Activated naive CD4-positive, alpha-beta T cell (primary cell): Measurements from ENCODE around the gene TMIGD3.

Source experiments
- DNase-seq, 4 experiments: peaks; one replicate each; lab custom pipeline; 2025; lab: John Stamatoyannopoulos, UW

TMIGD3 gene

DNA sequence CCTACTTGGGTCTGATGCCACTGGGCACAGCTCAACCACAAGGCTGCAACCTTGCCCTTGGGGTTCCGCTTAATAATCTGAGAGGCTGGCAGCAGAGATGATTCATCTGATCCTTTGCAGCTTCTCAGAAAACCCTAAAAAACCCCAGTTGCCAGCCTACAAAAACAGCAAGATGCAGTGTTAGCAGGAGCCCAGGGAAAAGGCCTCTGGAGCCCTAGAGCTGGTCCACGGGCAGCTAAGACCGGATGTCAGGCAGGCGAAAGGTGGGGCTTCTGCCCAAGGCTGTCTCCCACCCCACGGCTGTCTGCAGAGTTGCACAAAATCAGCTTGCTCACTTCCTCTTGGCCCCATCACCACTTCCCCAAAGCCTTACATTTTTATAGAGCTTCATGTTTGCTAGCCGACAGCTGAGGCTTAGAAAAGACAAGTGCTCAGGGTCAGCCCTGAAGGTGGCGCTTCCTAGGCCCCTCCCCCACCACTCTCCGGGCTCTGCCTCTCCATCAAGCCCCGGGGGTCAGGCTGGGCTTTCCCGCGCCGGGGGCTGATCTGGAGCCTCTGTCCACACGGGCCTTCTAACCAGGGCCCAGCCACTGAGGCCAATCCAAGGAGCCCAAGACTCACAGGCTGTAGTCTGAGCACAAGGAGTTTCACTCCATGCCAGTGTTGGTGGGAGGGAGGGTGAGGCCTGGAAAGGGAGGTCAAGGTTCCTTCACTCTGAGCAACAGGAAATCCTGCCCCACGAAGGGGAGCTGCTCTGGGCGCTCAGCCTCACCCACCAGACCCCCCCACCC is 4.2 kb upstream of the TMIGD3 start:
- peak in 2 of 4 experiments; percentile 28 to 43 for DNase-seq

DNA sequence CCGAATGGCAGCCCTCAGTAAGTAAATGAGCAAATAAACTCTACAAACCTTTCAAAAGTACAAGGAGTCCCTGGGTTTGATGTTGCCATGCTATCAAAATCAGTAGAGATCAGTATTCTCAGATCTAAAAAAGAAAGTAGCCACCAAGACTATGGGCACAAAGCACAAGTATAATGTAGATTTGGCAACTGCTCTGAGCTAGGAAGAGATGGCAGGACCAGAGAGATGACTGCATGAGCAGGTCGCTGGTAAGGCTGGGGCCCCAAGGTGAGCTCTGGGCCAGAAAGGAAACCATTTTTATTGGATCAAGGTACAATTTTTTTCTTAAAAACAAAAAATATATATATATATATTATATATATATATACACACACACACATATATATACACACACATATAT is 3.1 kb upstream of the TMIGD3 start:
- DNase-seq = no peak

DNA sequence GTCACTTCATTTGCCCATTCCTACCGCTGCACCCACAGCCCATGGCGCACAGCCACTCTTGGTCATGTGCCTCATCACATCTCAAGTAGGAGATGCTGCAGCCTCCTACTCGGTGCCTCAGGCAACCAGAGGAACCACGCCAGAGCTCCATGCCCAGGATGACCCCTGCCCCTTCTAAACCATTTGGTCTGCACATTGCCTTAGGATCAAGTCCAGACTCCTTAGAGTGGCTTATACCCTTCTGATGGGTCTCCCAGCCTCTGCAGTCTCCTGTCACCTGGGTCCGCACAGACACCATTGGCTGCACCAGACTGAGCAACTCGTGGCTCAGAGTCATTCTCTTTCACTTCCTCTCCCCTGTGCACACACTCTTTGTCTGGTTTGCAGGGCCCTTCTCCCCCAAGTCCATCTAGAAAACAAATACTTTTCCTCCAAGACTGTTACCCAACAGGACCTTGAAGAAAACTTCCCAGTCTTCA is 2.2 kb upstream of the TMIGD3 start:
- no peak for DNase-seq

DNA sequence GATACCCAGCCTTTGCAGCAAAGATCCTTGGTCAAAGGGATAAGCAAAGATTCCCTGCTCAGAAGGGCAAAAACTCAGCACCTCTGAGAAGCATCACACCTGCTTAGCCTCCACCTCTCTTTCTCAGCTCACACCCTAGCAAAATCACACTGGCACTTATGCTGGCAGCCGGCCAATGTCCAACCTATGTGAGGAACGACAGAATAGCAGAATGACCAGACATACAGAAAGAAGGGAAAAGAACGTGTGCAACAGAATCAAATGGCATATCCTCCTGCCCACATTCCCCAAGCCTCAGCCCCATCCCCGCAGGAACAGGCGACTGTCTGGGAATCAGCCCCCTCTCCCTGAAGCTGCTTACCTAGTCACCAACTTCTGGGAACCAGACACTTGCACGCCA is 664 bp upstream of the TMIGD3 start:
- no peak for DNase-seq

DNA sequence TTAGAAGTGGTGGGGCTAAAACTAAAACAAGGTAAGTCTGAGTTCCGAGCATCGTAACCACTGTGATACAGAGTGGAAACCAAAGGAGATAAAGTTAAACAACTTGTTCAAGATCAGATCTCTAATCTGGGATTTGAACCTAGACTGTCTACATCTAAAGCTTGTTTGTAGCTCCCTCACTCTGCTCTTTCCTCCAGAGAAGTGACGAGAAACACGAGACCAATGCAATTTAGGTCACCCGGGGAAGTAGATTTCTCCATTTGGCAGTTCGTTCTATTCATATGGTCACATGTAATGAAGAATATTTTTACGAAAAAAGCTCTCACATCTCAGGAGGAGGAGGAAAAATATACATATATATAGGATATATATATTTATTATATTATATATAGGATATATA is 1.8 kb downstream of the TMIGD3 start:
- no peak for DNase-seq

DNA sequence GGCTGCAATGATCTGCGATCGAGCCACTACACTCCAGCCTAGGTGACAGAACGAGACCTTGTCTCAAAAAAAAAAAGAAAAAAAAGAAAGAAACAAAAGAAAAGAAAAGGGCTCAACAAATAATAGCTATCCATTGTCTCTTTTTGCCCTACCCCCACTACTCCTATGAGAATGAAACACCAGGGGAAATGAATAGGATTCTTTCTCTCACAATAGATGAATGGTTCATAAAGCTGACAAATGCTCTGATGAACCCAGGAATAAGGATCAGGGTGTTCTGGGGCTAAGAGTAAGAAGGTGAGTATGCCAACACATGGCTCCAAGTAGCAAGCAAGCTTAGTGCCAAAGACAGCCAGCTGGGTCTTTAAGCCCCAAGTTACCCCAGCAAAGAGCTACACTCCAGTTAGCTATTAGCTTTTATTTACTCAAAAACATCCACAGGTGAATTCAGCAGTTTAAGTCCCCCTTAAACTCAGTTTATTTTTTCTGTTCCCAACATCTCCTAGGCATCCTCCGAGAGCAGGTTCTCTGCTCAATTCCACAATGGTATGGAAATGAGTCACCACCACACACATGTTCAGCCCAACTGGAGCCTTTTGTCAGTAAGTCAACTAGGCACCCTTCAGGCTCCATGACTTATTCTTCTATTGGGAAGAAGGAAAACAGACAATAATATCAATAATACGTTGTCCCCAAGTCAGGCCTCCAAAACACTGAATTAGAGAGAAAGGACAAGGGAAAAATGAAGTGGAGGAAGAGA is 4.2 kb downstream of the TMIGD3 start:
- DNase-seq = no peak

DNA sequence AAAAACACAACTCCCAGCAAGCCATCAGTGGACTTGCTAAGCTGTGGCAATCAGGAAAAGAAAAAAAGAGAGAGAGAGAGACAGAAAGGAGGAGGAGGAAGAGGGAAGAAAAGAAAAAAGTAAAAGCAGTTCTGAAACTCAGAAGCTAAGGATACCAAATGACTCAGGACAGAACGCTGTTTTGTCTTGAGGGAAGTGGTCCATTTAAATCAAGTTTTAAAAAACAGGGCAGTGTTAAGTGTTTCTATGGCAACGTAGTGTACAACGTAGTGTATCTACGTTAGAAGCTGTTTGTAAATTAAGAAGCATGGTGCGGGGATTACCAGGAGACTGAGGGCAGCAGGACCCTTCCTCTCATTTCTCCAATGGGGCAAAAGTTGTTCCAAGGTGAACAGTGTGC is 5.8 kb downstream of the TMIGD3 start:
- no peak for DNase-seq

DNA sequence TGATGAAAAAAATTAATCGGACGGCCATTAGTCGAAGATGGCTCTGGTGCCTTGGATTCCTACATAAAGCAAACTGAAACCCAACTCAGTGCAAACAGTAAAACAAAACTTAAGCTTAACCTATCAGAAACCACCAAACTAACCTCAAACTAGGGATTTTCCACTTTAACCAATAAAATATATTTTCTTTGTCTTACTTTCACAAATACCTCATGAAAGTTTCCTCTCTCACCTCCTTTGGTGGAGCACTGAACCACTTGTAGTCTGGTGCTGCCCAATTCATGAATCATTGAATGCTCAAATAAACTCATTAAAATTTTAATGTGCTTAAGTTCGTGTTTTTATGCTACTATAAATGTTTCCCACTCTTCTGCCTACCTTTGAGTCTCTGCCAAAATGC is 7.0 kb downstream of the TMIGD3 start:
- DNase-seq = no peak

DNA sequence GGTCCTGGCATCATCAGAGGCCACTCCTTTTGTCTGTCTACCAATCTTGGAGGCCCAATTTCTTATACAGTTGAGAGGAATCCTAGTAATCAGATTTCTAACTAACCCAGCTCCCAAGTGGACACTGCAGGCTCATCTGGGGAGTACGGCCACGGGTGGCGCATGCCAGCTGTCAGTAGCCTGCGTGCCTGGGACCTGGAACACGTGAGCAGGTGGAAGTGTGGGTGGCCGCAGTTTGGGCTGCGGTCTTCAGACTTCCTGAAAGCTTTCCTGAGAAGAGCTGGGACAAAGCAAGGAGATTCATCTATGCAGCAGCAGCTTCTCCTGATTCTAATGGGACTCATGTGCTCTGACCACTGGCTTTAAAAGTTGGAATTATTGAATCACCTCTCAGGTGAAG is 12.4 kb downstream of the TMIGD3 start:
- no peak for DNase-seq

DNA sequence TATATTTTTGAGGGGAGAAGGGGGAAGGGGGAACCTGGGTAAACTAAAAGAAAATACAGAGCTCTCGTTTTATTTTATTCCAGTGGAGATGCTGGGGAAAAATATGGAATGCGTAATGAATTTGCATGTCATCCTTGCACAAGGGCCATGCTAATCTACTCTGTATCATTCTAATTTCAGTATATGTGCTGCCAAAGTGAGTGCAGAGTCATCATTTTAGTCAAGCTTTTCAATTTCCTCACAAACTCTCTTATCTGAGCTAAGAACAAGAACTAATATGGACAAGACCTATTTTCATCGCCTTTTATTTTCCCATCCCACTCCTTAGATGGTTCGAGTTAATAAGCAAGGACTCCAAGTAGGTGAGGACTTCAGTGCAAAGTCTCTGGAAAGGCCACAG is 13.2 kb downstream of the TMIGD3 start:
- DNase-seq = no peak

DNA sequence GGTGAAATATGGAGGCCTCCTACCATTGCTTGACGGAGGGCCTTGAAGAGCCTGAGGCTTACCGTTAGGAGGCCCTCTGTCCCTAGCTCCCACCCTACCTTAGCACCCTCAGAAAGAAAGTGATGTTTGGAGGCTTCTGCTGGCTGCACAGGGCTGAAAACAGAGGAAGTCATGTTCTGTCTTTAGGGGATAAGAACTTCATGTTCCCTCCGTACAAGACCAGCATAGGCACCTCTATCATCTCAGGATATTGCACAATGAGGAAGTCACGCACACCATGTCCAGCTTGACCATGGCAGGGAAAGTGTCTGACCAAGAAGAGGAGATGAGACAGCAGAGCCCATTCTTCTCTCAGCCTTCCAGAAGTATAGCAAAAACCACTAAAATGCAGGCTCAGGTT is 13.8 kb downstream of the TMIGD3 start:
- no peak for DNase-seq

DNA sequence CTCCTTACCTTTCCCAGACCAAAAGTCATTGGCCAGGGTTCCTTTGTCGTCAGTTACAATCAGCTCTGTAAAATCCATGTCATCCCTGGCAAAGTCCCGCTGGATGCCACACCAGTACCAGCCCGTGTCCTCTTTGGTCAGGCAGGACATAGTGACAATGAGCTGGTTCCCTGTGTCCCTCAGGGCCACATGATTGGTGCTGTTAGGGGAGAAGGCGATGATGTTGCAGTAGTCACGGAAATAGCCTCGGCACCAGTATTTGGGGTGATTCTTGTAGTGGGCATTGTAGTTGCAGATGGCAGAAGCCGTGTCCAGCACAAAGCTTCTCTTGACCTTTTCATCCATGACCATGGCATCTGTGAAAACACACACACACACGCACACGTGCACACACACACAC is 14.8 kb downstream of the TMIGD3 start:
- no peak for DNase-seq

DNA sequence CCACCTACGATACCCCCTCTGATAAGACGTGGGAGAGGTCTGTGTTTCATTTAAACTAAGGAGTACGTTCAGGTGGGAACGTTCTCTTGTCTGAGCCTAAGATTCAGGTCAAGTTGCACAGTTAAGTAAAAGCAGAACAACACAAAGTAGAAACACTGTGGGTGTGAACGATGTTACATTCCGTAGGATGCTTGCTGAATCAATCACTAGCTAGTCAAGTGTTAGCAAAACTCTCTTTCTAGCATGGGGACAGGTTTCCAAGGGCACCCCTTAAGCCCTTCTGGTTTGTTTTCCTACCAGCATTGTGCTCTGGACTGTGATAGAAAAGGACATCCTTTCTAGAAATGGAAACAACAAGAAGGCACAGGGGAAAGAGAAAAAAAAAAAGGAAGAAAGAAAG is 16.3 kb downstream of the TMIGD3 start:
- no peak for DNase-seq

DNA sequence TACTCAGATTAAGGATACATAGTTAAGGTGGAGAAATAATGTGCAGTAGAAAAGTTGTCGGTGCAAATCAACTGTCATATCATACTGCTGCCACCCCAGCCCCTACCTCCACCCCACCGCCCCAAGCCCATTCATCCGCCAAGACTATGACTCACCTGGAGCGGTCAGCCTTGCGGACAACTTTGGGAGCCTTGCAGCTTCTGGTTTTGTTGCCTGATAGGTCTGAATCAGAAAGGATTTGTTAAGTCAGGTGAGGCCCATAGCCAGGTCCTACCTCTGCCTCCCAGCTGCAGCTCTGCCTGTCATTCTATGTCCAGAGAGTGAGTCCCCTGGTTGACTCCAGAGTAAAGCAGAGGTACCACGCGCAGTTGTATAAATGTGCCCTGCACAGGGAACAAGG is 17.0 kb downstream of the TMIGD3 start:
- DNase-seq = no peak

DNA sequence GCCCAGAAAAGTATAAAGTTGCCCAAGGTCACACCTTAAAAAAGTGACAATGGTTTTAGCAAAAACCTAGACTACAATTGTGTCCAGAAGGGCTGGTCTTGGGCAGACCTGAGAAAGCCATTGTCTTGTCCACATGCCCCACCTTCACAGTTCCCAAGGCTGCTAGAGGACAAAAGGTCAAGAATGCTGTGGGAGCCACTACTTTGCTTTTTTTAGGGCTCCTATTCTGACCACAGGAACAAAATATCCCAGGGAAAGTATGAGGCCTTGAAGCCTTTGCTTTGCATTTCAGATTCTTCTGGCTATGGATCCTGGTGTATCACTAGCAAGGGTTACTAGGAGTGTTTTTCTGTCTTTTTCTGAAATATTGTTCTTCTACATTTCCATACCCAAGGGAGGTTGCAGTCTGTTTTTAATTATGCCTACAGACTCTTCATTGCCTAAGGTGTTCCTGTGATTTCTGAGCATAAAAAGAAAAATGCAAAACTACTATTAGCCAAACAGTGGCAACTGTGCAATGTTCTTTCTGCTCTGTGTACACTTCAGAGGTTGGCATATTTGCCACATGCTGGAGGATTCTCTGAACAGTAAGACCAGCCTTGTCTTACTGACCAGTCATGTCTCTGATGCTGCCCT is 18.9 kb downstream of the TMIGD3 start:
- DNase-seq = no peak

DNA sequence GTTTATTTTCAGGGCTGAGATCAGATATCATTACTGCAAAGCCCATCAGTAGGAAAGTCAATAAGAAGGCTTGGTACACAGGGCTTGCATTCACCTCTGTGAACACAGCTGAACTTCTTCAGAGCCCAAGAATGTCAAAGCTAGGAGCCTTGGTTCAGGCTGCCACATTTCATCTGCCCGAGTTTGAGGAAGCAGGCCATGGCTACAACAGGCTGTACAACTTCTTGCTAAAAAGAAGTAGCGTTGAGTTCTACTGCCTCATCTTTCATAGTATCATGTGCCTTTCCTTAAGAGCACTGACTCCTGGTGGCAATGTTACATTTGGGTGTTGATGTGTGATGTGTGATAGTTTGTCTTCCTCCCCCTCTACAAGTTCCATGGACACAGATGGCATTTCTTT is 19.6 kb downstream of the TMIGD3 start:
- no peak for DNase-seq

DNA sequence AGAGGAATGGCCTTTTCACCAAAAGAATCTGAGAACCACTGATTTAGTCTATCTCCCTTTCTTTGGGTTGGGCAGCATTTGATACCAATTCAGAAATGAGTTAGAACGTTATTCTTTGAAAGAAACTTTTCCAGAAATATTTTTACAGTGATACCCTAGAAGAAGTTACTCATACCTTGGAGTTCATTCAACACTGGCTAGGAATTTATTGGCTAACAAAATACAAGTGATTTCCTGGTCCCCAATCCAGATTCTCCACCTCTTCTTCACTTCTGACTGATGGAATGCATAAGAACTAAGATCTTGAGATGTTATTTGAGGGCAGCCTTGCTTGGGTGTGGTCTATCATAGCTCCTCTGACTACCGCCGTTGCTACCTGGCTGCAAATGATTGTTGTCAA is 20.3 kb downstream of the TMIGD3 start:
- DNase-seq = no peak

DNA sequence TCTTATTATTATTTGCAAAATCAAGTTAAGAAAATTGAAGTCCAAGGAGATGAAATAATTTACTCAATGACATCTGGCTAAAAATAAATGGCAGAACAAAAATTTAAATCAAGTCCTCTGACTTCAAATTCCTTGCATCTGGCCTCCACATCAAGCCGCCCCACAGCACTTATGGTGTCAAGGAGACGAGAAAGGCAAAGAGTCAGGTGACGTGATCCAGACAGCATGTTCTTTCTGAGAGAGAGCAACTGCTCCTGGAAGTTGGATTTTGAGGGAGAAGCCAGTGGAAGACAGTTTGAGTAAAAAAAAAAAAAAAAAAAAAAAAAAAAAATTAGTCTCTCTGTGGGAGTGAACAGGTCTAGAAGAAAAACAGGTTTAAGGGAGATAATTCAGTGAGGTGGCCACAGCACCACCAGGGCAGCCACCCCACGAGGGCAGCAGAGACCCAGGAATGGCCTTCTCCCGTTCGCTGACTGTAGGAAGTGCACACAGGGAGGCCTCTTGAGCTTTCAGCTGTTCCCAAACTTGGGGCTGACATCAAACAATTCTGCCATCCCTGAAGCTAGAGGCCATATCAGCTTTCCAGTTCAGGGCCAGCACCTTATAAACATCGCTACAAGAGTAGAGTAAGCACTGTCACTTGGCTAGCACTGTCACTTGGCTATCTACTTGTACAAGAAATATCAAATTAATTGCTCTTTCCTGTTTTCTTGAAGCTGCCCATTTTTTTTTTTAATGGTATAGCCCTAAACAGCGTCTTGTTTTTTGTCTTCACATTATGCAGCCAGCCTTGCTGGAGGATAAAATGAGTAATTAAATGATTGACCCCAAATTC is 21.8 kb downstream of the TMIGD3 start:
- peak in 3 of 4 experiments; percentile 11 to 51 (median 32) for DNase-seq

DNA sequence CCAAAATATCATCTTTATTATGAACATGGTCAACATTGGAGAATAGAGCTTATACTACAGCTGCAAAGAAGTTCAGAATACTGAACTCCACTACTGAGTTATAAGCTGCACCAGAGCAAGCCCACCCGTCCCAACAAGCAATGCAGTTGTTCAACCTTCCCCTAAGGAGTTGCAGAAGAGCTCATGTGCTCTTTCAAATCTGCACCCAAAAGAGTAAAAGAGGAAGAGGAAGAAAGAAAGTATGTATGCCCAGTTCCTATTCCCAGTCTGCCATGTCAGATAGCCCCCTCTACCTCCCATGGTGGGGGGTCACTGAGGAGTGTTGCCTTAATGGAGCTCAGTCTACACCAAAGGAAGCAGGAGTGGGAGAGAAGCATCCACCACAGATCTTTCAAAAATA is 22.8 kb downstream of the TMIGD3 start:
- DNase-seq = no peak

DNA sequence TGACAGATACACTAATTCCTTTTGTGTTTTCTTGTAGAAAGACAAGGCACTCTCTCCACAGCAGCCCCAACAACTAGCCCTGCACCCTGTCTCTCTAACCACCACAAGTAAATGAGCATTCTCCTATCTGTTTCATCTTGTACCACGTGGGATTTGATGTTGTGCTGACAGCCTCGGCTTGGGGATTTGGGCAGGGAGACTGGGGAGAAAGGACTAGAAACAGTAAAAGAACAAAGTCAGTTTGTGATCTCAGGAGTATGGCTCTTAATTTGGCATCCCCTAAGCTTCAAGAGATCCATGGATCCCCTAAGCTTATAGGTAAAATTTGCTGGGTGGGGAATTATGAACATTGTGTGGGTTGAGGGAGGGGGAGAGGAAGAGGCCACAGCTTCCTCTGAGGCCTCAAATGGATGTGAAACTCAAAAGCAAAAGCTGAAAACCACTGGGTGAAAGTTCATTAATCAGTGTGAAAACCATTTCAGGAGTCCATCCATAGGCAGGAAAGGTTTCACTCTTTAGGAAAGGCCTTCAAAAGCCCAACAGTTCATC is 26.6 kb downstream of the TMIGD3 start:
- no peak for DNase-seq

DNA sequence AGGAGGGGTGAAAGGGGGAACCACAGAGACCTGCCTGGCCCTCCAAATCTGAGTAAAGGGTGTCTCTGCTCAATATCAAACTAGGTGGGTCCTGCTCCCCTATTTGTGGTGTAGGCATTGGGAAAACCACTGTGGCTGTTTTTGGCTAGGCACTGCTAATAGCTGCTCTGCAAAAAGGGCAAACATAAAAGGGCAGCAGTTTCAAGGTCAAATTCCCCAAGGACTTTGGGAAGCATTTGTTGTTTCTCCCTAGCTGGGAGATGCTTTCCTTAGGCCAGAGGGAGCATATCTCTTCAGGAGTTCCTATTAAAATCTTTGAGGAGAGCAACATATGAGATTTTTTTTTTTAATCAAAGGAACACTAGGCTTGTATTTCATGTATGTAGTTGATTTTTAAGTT is 27.2 kb downstream of the TMIGD3 start:
- DNase-seq = no peak

DNA sequence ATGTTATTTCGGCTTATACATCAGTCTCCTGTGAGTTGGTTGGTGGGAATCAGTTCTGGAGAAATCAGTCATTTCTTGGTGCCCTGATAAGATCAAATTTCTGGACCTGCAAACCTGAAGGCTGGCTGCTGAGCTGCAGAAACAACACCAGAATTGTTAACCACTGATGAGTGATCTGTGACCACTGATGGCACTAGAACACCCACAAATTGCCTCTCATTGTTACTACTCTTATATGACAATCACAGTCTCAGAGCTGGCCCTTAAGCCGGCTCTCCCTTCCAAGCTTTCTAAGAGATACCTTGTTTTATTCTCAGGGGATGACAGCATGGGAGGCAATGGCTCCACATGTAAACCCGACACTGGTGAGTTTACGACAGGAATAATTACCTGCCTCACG is 27.7 kb downstream of the TMIGD3 start:
- no peak for DNase-seq
